Transverse colon (tissue), 3 donors: ENCODE results near the gene CGRRF1.

Experiments used
- POLR2A ChIP-seq: fragments of 450-650 bp; IDR thresholded peaks from one replicate; pipeline ENCODE4 v1.6.1; 2016; ENCODE audit warnings: antibody characterized with exemption, mild to moderate bottlenecking, moderate library complexity
- POLR2AphosphoS5 ChIP-seq, 3 donors: sonication (generic); formaldehyde crosslinking; IDR thresholded peaks; one replicate each; pipeline ENCODE4 v1.6.1; 2016; ENCODE audit warnings: antibody characterized with exemption in 3 of 3

DNA sequence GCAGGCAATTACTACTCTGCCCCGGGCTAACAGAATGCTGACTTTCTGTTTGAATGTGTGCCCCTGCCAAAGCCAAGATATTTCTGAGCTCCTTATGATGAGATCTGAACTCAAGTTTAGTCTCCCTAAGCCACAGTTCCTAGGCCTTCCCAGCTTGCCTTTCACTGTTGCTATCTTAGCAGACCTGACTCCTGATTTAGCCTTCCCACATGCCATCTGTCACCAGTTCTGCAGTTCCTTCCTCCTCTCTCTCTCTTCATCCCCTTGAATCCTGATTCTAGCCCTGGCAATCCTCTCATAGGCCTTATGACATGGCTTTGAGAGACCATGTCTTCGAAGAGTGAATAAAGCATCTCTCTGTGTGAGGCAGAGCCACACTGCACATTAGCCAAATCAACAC lies 44.7 kb downstream of the CGRRF1 start:
- TF ChIP-seq POLR2AphosphoS5 (IDR thresholded peaks at IDR 0.05) (no peak), POLR2A (no peak)
